EL (cell line): ENCODE results near the gene RUNX3.
A peak's percentile ranks its signal among the peaks of the same experiment; 100 is the strongest.

ENCODE experiments used
- DNase-seq: peaks from one replicate; pipeline ENCODE4 v3.0.0-alpha.2; 2016

Gene RUNX3

GRCh38 chr1:24927988-24928688 lies 1.9 kb downstream of the RUNX3 start:
- DNase-seq, result no peak

- DNase-seq, result no peak
Observed at GRCh38 chr1:24927473-24927872, 2.6 kb downstream of the RUNX3 start.

GRCh38 chr1:24926563-24927249 lies 3.4 kb downstream of the RUNX3 start:
- peak; percentile 39 for DNase-seq

- DNase-seq, result no peak
Observed at GRCh38 chr1:24925963-24926362, 4.1 kb downstream of the RUNX3 start.

- DNase-seq, result no peak
Observed at GRCh38 chr1:24925082-24925779, 4.8 kb downstream of the RUNX3 start.

GRCh38 chr1:24923485-24924113 lies 6.5 kb downstream of the RUNX3 start:
- no peak for DNase-seq

- DNase-seq, result no peak
Observed at GRCh38 chr1:24921938-24922662, 8.0 kb downstream of the RUNX3 start.

GRCh38 chr1:24921412-24921811 lies 8.7 kb downstream of the RUNX3 start:
- DNase-seq, result no peak

GRCh38 chr1:24920533-24920925 lies 9.5 kb downstream of the RUNX3 start:
- no peak for DNase-seq

GRCh38 chr1:24919791-24920532 lies 10.1 kb downstream of the RUNX3 start:
- peak; percentile 75 for DNase-seq

- no peak for DNase-seq
Observed at GRCh38 chr1:24918995-24919605, 11.0 kb downstream of the RUNX3 start.

GRCh38 chr1:24918370-24918769 lies 11.7 kb downstream of the RUNX3 start:
- no peak for DNase-seq

- DNase-seq, result no peak
Observed at GRCh38 chr1:24917327-24918074, 12.6 kb downstream of the RUNX3 start.

GRCh38 chr1:24915816-24916602 lies 14.1 kb downstream of the RUNX3 start:
- DNase-seq, result no peak

- DNase-seq, result peak; percentile 65
Observed at GRCh38 chr1:24914226-24915069, 15.6 kb downstream of the RUNX3 start.

- DNase-seq, result no peak
Observed at GRCh38 chr1:24913616-24914225, 16.4 kb downstream of the RUNX3 start.

- no peak for DNase-seq
Observed at GRCh38 chr1:24913274-24913604, 16.8 kb downstream of the RUNX3 start.

- peak; percentile 18 for DNase-seq
Observed at GRCh38 chr1:24912376-24913273, 17.5 kb downstream of the RUNX3 start.
